CD8-positive, alpha-beta memory T cell (primary cell): Measurements from ENCODE around the gene MIGA2. TPM values are rescaled to one million over a fixed set of nuclear protein-coding genes. Genes with fewer than 3 reads are reported as not detected.

Source experiments
- CTCF ChIA-PET: fragments of 350-600 bp; sonication (Branson Sonifier 250); formaldehyde crosslinking; loops from one replicate; lab custom pipeline; 2021; ENCODE audit warnings: antibody characterized with exemption; lab: Charles Lee
- POLR2A ChIA-PET: fragments of 350-600 bp; sonication (Branson Sonifier 250); formaldehyde crosslinking; loops from one replicate; lab custom pipeline; 2021; ENCODE audit warnings: antibody characterized with exemption; lab: Charles Lee
- DNase-seq, 5 donors: peaks; one replicate each; pipeline versions ENCODE4 v3.0.0 to v3.0.0-alpha.2; 2020 to 2022; ENCODE audit warnings: mixed read lengths in 1 of 5
- H3K27ac ChIP-seq: one replicate; pipeline ENCODE4 v1.7.0; 2013; ENCODE audit warnings: low read depth, mild to moderate bottlenecking, low read length, moderate library complexity
- H3K27me3 ChIP-seq: 2 replicates; pipeline ENCODE4 v1.7.0; 2013; ENCODE audit warnings: low read length, mild to moderate bottlenecking; ENCODE audit not compliant: insufficient read depth, poor library complexity, severe bottlenecking
- H3K36me3 ChIP-seq: 2 replicates; pipeline ENCODE4 v1.7.0; 2013; ENCODE audit warnings: mild to moderate bottlenecking, low read length, moderate library complexity; ENCODE audit not compliant: insufficient read depth
- H3K4me1 ChIP-seq: 2 replicates; pipeline ENCODE4 v1.7.0; 2013; ENCODE audit warnings: mild to moderate bottlenecking, low read length, moderate library complexity; ENCODE audit not compliant: insufficient read depth
- H3K4me3 ChIP-seq: 2 replicates; pipeline ENCODE4 v1.7.0; 2013; ENCODE audit warnings: mild to moderate bottlenecking, low read length
- H3K9me3 ChIP-seq: 2 replicates; pipeline ENCODE4 v1.7.0; 2013; ENCODE audit warnings: mild to moderate bottlenecking, low read length
- H3K27ac Mint-ChIP-seq, 8 donors: one replicate each; pipeline ENCODE4 v1.8.0; 2020 to 2021; ENCODE audit warnings: mixed read lengths in 8 of 8, mild to moderate bottlenecking in 6 of 8, inconsistent platforms in 3 of 8, moderate library complexity in 3 of 8
- H3K27me3 Mint-ChIP-seq, 2 donors: one replicate each; pipeline ENCODE4 v1.8.0; 2020 to 2021; ENCODE audit warnings: mixed read lengths in 2 of 2, mild to moderate bottlenecking in 1 of 2, moderate library complexity in 1 of 2
- H3K36me3 Mint-ChIP-seq, 3 donors: one replicate each; pipeline ENCODE4 v1.8.0; 2020 to 2021; ENCODE audit warnings: mixed read lengths in 3 of 3, inconsistent platforms in 1 of 3, mild to moderate bottlenecking in 1 of 3
- H3K4me1 Mint-ChIP-seq, 3 donors: one replicate each; pipeline ENCODE4 v1.8.0; 2020 to 2021; ENCODE audit warnings: mixed read lengths in 3 of 3, inconsistent platforms in 1 of 3, mild to moderate bottlenecking in 1 of 3
- H3K4me3 Mint-ChIP-seq, 7 donors: one replicate each; pipeline ENCODE4 v1.8.0; 2020 to 2021; ENCODE audit warnings: mixed read lengths in 7 of 7, mild to moderate bottlenecking in 6 of 7, moderate library complexity in 4 of 7, inconsistent platforms in 2 of 7
- H3K9me3 Mint-ChIP-seq, 5 donors: one replicate each; pipeline ENCODE4 v1.8.0; 2020 to 2022; ENCODE audit warnings: mixed read lengths in 5 of 5, mild to moderate bottlenecking in 3 of 5, moderate library complexity in 2 of 5, inconsistent platforms in 1 of 5
- polyA plus RNA-seq: library from polyadenylated mRNA; unstranded; fragments of 300-500 nt; fragmentation: Illumina TruSeq; gene quantifications from one replicate; pipeline ENCODE4 v1.2.3, GENCODE V29; 2021
- total RNA-seq, 2 experiments: library from RNA; stranded (reverse); gene quantifications; one replicate each; pipeline ENCODE4 v1.2.3, GENCODE V29; 2021

The MIGA2 gene
- total and polyA plus RNA-seq, 3 experiments from 2014 or later: 13.0 to 38.8 (median 35.5) TPM

DNA sequence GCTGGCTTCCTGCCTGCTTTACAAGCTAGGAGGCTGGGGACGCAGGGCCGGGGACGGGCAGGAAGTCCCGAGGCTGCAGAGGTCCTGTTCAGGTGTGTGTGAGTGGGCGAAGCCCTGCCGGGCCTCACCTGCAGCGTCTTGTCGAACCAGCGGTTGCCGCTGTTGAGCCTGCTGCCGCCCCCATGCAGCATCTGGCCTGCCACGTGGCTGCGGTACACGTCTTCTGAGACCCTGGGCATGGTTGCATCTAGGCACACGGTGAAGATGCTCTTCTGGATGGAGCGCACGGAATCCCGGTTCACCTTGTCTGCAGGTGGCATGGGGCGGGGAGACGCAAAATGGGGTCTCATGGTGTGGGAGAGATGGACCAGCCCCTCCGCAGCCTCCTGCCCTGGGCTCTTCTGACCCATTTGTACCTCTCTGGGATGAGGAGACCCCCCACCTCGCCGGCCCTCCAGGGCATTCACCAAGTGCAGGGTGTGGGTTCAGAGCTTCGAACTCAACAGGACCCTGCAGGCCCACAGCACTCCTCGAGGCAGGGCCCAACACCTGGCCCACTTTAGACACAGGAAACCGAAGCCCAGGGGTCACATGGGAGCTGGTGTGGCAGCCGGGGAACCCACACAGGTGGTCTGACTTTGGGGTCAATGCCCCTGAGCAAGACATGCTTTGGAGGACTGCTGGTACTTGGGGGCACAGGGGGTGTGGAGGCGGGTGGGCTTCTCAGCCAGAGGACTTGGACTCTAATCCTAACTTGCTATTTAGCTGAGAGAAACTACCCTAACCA lies 64.2 kb downstream of the MIGA2 start:
- H3K4me3 Mint-ChIP-seq: no peak overlapping the region
- H3K9me3 ChIP-seq: no peaks in the 10 kb centered on the region
- no peak overlapping the region for H3K4me3 ChIP-seq
- H3K27ac Mint-ChIP-seq: no peak overlapping the region
- H3K27me3 Mint-ChIP-seq: no peaks in the 10 kb centered on the region
- POLR2A ChIA-PET: no interaction called here
- CTCF ChIA-PET: no interaction called here
- H3K36me3 ChIP-seq: no peaks in the 10 kb centered on the region
- H3K27ac ChIP-seq: no peak overlapping the region
- no peaks in the 10 kb centered on the region for H3K4me1 Mint-ChIP-seq
- peaks cover 0 to 6% (median 2%) of the 10 kb centered on the region in 3 donors for H3K36me3 Mint-ChIP-seq
- no peaks in the 10 kb centered on the region for H3K27me3 ChIP-seq
- H3K9me3 Mint-ChIP-seq: no peaks in the 10 kb centered on the region
- DNase-seq: no peak
- no peaks in the 10 kb centered on the region for H3K4me1 ChIP-seq

- H3K27ac ChIP-seq: no peak overlapping the region
- H3K9me3 ChIP-seq: no peaks in the 10 kb centered on the region
- no peaks in the 10 kb centered on the region for H3K27me3 ChIP-seq
- peak overlapping the region in 2 of 8 donors; percentile 4 to 26 for H3K27ac Mint-ChIP-seq
- CTCF ChIA-PET: no interaction called here
- no peaks in the 10 kb centered on the region for H3K4me1 Mint-ChIP-seq
- POLR2A ChIA-PET: no interaction called here
- H3K4me3 Mint-ChIP-seq: no peak overlapping the region
- DNase-seq: no peak
- H3K4me3 ChIP-seq: no peak overlapping the region
- H3K27me3 Mint-ChIP-seq: no peaks in the 10 kb centered on the region
- no peaks in the 10 kb centered on the region for H3K9me3 Mint-ChIP-seq
- H3K36me3 Mint-ChIP-seq: peaks cover 0 to 5% (median 2%) of the 10 kb centered on the region in 3 donors
- H3K4me1 ChIP-seq: no peaks in the 10 kb centered on the region
- no peaks in the 10 kb centered on the region for H3K36me3 ChIP-seq
Measured at GRCh38 chr9:129101279-129101678, 64.9 kb downstream of the MIGA2 start.

- ChIA-PET POLR2A (no interaction called here), CTCF (no interaction called here)
- Mint-ChIP-seq H3K4me3 (no peak overlapping the region), H3K36me3 (peaks cover 0 to 3% (median 0%) of the 10 kb centered on the region in 3 donors), H3K27ac (no peak overlapping the region), H3K27me3 (no peaks in the 10 kb centered on the region), H3K4me1 (no peaks in the 10 kb centered on the region), H3K9me3 (no peaks in the 10 kb centered on the region)
- Histone ChIP-seq H3K4me1 (no peaks in the 10 kb centered on the region), H3K27me3 (no peaks in the 10 kb centered on the region), H3K9me3 (no peaks in the 10 kb centered on the region), H3K4me3 (no peak overlapping the region), H3K27ac (no peak overlapping the region), H3K36me3 (no peaks in the 10 kb centered on the region)
- DNase-seq: no peak
Measured at GRCh38 chr9:129102095-129102525, 65.7 kb downstream of the MIGA2 start.

- no peaks in the 10 kb centered on the region for H3K9me3 Mint-ChIP-seq
- no peak overlapping the region for H3K27ac ChIP-seq
- H3K27ac Mint-ChIP-seq: peak overlapping the region in 1 of 8 donors; percentile 36
- H3K27me3 ChIP-seq: no peaks in the 10 kb centered on the region
- ChIA-PET CTCF (interaction anchor here (1.0 kb wide), 1 partner anchor 22 kb away, joined by 3 read pairs; the partner anchor contains the start of gene DOLPP1), POLR2A (no interaction called here)
- H3K27me3 Mint-ChIP-seq: no peaks in the 10 kb centered on the region
- no peaks in the 10 kb centered on the region for H3K4me1 Mint-ChIP-seq
- no peak for DNase-seq
- H3K4me3 Mint-ChIP-seq: no peak overlapping the region
- H3K36me3 ChIP-seq: no peaks in the 10 kb centered on the region
- peaks cover 0 to 2% (median 0%) of the 10 kb centered on the region in 3 donors for H3K36me3 Mint-ChIP-seq
- no peaks in the 10 kb centered on the region for H3K4me1 ChIP-seq
- no peaks in the 10 kb centered on the region for H3K9me3 ChIP-seq
- H3K4me3 ChIP-seq: no peak overlapping the region
Measured at GRCh38 chr9:129102791-129103594, 66.6 kb downstream of the MIGA2 start.

- no peaks in the 10 kb centered on the region for H3K9me3 Mint-ChIP-seq
- CTCF ChIA-PET: no interaction called here
- Histone ChIP-seq H3K4me3 (no peak overlapping the region), H3K9me3 (no peaks in the 10 kb centered on the region), H3K27me3 (no peaks in the 10 kb centered on the region), H3K4me1 (no peaks in the 10 kb centered on the region), H3K27ac (no peak overlapping the region), H3K36me3 (no peaks in the 10 kb centered on the region)
- DNase-seq: no peak
- no peak overlapping the region for H3K4me3 Mint-ChIP-seq
- H3K36me3 Mint-ChIP-seq: peaks cover 0 to 2% (median 0%) of the 10 kb centered on the region in 3 donors
- POLR2A ChIA-PET: no interaction called here
- H3K27ac Mint-ChIP-seq: no peak overlapping the region
- no peaks in the 10 kb centered on the region for H3K27me3 Mint-ChIP-seq
- H3K4me1 Mint-ChIP-seq: peaks cover 0 to 2% (median 0%) of the 10 kb centered on the region in 3 donors
Measured at GRCh38 chr9:129103595-129103965, 67.2 kb downstream of the MIGA2 start.

DNA sequence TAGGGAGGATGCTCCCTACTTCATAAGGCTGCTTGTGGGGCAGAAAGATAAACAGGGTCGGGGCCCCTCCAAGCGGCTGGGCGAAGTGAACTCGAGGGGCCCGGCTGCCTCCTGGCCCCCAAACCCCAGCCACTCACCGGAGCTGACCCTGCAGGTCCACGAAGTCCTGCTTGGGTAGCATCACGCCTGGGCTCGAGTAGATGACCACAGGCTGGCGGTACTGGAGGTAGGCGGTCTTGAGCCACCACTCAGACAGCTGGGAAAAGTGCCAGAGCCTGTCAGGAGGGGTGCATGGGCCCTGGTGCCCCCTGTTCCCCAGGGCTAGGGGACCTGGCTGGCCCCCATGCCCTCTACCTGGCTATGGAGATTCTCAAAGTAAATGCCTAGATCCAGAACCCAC lies 67.6 kb downstream of the MIGA2 start:
- H3K27ac Mint-ChIP-seq: no peak overlapping the region
- Histone ChIP-seq H3K27me3 (no peaks in the 10 kb centered on the region), H3K4me1 (no peaks in the 10 kb centered on the region), H3K9me3 (no peaks in the 10 kb centered on the region), H3K27ac (no peak overlapping the region), H3K4me3 (no peak overlapping the region), H3K36me3 (no peaks in the 10 kb centered on the region)
- no peaks in the 10 kb centered on the region for H3K27me3 Mint-ChIP-seq
- peaks cover 0 to 6% (median 4%) of the 10 kb centered on the region in 3 donors for H3K4me1 Mint-ChIP-seq
- POLR2A ChIA-PET: no interaction called here
- CTCF ChIA-PET: no interaction called here
- no peak overlapping the region for H3K4me3 Mint-ChIP-seq
- no peak for DNase-seq
- H3K36me3 Mint-ChIP-seq: peaks cover 0 to 2% (median 0%) of the 10 kb centered on the region in 3 donors
- no peaks in the 10 kb centered on the region for H3K9me3 Mint-ChIP-seq

GRCh38 chr9:129105857-129106694 lies 69.7 kb downstream of the MIGA2 start:
- Histone ChIP-seq H3K27ac (no peak overlapping the region), H3K36me3 (no peaks in the 10 kb centered on the region), H3K4me3 (no peak overlapping the region), H3K4me1 (peaks cover 8% of the 10 kb centered on the region), H3K9me3 (no peaks in the 10 kb centered on the region), H3K27me3 (no peaks in the 10 kb centered on the region)
- H3K27me3 Mint-ChIP-seq: no peaks in the 10 kb centered on the region
- POLR2A ChIA-PET: no interaction called here
- peak overlapping the region in 1 of 8 donors; percentile 97 for H3K27ac Mint-ChIP-seq
- H3K4me1 Mint-ChIP-seq: peaks cover 8 to 20% (median 10%) of the 10 kb centered on the region in 3 donors
- no peak for DNase-seq
- no peaks in the 10 kb centered on the region for H3K9me3 Mint-ChIP-seq
- H3K4me3 Mint-ChIP-seq: peak overlapping the region in 2 of 7 donors; percentile 16 to 66
- CTCF ChIA-PET: no interaction called here
- H3K36me3 Mint-ChIP-seq: peaks cover 0 to 6% (median 0%) of the 10 kb centered on the region in 3 donors
